WTC11 (cell line): ENCODE results near the gene WAC. TPM values are rescaled to one million over a fixed set of nuclear protein-coding genes. Genes with fewer than 3 reads are reported as not detected.

Experiments used
- ATAC-seq: fragments of 200-7000 bp; cut with Tn5 transposase; 2 replicates; pipeline ENCODE4 v1.10.0; 2021; ENCODE audit warnings: mild to moderate bottlenecking, moderate library complexity
- CTCF ChIA-PET: fragments of 300-600 bp; sonication (Branson Sonifier 250); formaldehyde crosslinking; loops from one replicate; lab custom pipeline; 2021; ENCODE audit warnings: antibody characterized with exemption; lab: Charles Lee
- POLR2A ChIA-PET: fragments of 350-600 bp; sonication (Branson Sonifier 250); formaldehyde crosslinking; loops from one replicate; lab custom pipeline; 2021; ENCODE audit warnings: antibody characterized with exemption; lab: Charles Lee
- DNase-seq: peaks from one replicate; pipeline ENCODE4 v3.0.0; 2021; ENCODE audit warnings: low spot score
- H3K27ac Mint-ChIP-seq: 2 replicates; pipeline ENCODE4 v1.8.0; 2021; ENCODE audit warnings: mixed read lengths
- H3K27me3 Mint-ChIP-seq: 2 replicates; pipeline ENCODE4 v1.8.0; 2021; ENCODE audit warnings: low read depth, mild to moderate bottlenecking, moderate library complexity, mixed read lengths
- H3K36me3 Mint-ChIP-seq: 2 replicates; pipeline ENCODE4 v1.8.0; 2021; ENCODE audit warnings: mixed read lengths
- H3K4me1 Mint-ChIP-seq: 2 replicates; pipeline ENCODE4 v1.8.0; 2022; ENCODE audit warnings: mixed read lengths
- H3K4me3 Mint-ChIP-seq: 2 replicates; pipeline ENCODE4 v1.8.0; 2021; ENCODE audit warnings: mild to moderate bottlenecking, moderate library complexity, mixed read lengths
- H3K9me3 Mint-ChIP-seq: 2 replicates; pipeline ENCODE4 v1.8.0; 2021; ENCODE audit warnings: mixed read lengths
- AFF4 ChIP-seq: sonication (generic); formaldehyde crosslinking; IDR thresholded peaks from 2 replicates; pipeline ENCODE4 v1.8.1; 2023; ENCODE audit warnings: mild to moderate bottlenecking, missing genetic modification reagents, borderline replicate concordance
- EMX1 ChIP-seq: fragments of 250-450 bp; sonication (Bioruptor Pico); IDR thresholded peaks from 2 replicates; pipeline ENCODE4 v1.8.0; 2021; ENCODE audit warnings: mild to moderate bottlenecking
- ERG ChIP-seq: fragments of 250-450 bp; sonication (Bioruptor Pico); IDR thresholded peaks from 2 replicates; pipeline ENCODE4 v1.8.0; 2021; ENCODE audit warnings: mild to moderate bottlenecking
- JUN ChIP-seq: sonication (generic); formaldehyde crosslinking; IDR thresholded peaks from 2 replicates; pipeline ENCODE4 v1.8.0; 2023; ENCODE audit warnings: mild to moderate bottlenecking, missing genetic modification reagents
- TEAD1 ChIP-seq: sonication (generic); formaldehyde crosslinking; IDR thresholded peaks from 2 replicates; pipeline ENCODE4 v1.8.0; 2022; ENCODE audit warnings: mild to moderate bottlenecking, missing genetic modification reagents
- USF2 ChIP-seq: sonication (generic); formaldehyde crosslinking; IDR thresholded peaks from 2 replicates; pipeline ENCODE4 v1.8.1; 2023; ENCODE audit warnings: mild to moderate bottlenecking, missing genetic modification reagents, moderate library complexity
- ZNF138 ChIP-seq: sonication (generic); formaldehyde crosslinking; conservative IDR thresholded peaks from 2 replicates; pipeline ENCODE4 v1.8.1; 2022; ENCODE audit warnings: mild to moderate bottlenecking, moderate library complexity, missing genetic modification reagents
- ZNF219 ChIP-seq: sonication (generic); formaldehyde crosslinking; IDR thresholded peaks from 2 replicates; pipeline ENCODE4 v1.8.0; 2023; ENCODE audit warnings: missing genetic modification reagents, mild to moderate bottlenecking, borderline replicate concordance
- ZNF416 ChIP-seq: fragments of 250-450 bp; sonication (Bioruptor Pico); IDR thresholded peaks from 2 replicates; pipeline ENCODE4 v1.9.0; 2021; ENCODE audit warnings: mild to moderate bottlenecking, inconsistent platforms
- ZNF423 ChIP-seq: fragments of 250-450 bp; sonication (Bioruptor Pico); IDR thresholded peaks from 2 replicates; pipeline ENCODE4 v2.1.2; 2022; ENCODE audit warnings: mild to moderate bottlenecking, moderate library complexity
- total RNA-seq: library from RNA; stranded (reverse); gene quantifications from 3 replicates; pipeline ENCODE4 v1.2.3, GENCODE V29; 2021
- TF ChIP-seq, protein P1 (sequence below): fragments of 250-450 bp; sonication (Bioruptor Pico); conservative IDR thresholded peaks from 2 replicates; pipeline ENCODE4 v1.9.0; 2021; ENCODE audit warnings: mild to moderate bottlenecking
- TF ChIP-seq, protein P2 (sequence below): sonication (generic); formaldehyde crosslinking; IDR thresholded peaks from 2 replicates; pipeline ENCODE4 v1.8.1; 2022; ENCODE audit warnings: missing genetic modification reagents, borderline replicate concordance
- TF ChIP-seq, protein P3 (sequence below): sonication (generic); formaldehyde crosslinking; IDR thresholded peaks from 2 replicates; pipeline ENCODE4 v1.8.0; 2023; ENCODE audit warnings: mild to moderate bottlenecking, missing genetic modification reagents
- TF ChIP-seq, protein P4 (sequence below): sonication (generic); formaldehyde crosslinking; IDR thresholded peaks from 2 replicates; pipeline ENCODE4 v1.8.1; 2023; ENCODE audit warnings: mild to moderate bottlenecking, missing genetic modification reagents

Gene WAC
- total RNA-seq, 1 experiment from 2014 or later, result 108 TPM

GRCh38 chr10:28627102-28627501 lies 94.2 kb downstream of the WAC start:
- no peak overlapping the region for H3K27ac Mint-ChIP-seq
- no peaks in the 10 kb centered on the region for H3K36me3 Mint-ChIP-seq
- H3K27me3 Mint-ChIP-seq, result no peaks in the 10 kb centered on the region; the same call in 1 of the 2 replicates
- no peak overlapping the region for H3K4me3 Mint-ChIP-seq
- H3K9me3 Mint-ChIP-seq, result no peaks in the 10 kb centered on the region
- DNase-seq (no peak), ATAC-seq (no peak)
- POLR2A ChIA-PET, result interaction anchor here (1.2 kb wide), 1 partner anchor 14 kb away, joined by 3 read pairs; no protein-coding TSS in a partner anchor
- 0 out of 2 replicates have a peak, but pooled peaks cover 8% of the 10 kb centered on the region for H3K4me1 Mint-ChIP-seq
- CTCF ChIA-PET, result interaction anchor here (2.3 to 2.4 kb wide), 2 partner anchors 365 to 677 kb away, joined by 5 to 11 read pairs; no protein-coding TSS in a partner anchor
- TF ChIP-seq, protein P1, sequence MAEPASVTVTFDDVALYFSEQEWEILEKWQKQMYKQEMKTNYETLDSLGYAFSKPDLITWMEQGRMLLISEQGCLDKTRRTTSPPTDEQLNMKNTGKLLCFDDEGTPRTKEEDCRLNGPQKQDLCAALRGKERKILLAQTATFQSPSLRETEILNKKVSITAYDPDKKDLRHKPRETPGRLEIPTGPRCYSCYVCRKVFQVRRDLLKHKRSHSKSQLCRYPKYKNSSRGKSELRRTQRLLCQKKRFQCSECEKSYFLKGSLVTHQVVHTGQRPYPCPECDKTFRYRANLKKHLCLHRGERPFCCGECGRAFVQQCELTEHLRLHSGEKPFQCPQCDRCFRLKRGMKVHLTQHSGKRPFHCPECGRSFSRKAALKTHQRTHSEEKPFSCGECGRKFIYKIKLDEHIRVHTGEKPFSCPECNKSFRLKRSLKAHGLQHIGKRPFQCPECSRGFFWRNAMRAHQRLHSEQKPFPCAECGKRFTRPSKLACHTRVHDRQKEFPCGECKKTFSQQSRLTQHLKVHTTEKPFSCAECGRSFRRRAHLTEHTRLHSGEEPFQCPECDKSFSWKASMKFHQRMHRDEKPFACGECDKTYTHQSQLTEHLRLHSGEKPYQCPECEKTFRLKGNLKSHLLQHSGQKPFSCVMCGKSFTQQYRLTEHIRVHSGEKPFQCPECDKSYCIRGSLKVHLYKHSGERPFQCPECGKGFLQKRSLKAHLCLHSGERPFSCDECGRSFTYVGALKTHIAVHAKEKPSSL (CRISPR knock-in tag), result no peak
- TF ChIP-seq AFF4 (no peak), ZNF138 (no peak), ZNF416 (CRISPR knock-in tag) (no peak), ZNF423 (CRISPR knock-in tag) (no peak), ERG (no peak), ZNF219 (no peak), TEAD1 (CRISPR knock-in tag) (no peak), USF2 (CRISPR knock-in tag) (no peak), EMX1 (no peak), JUN (CRISPR knock-in tag) (no peak)
- TF ChIP-seq, protein P2, sequence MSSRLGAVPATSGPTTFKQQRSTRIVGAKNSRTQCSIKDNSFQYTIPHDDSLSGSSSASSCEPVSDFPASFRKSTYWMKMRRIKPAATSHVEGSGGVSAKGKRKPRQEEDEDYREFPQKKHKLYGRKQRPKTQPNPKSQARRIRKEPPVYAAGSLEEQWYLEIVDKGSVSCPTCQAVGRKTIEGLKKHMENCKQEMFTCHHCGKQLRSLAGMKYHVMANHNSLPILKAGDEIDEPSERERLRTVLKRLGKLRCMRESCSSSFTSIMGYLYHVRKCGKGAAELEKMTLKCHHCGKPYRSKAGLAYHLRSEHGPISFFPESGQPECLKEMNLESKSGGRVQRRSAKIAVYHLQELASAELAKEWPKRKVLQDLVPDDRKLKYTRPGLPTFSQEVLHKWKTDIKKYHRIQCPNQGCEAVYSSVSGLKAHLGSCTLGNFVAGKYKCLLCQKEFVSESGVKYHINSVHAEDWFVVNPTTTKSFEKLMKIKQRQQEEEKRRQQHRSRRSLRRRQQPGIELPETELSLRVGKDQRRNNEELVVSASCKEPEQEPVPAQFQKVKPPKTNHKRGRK (CRISPR knock-in tag), result no peak
- TF ChIP-seq, protein P3, sequence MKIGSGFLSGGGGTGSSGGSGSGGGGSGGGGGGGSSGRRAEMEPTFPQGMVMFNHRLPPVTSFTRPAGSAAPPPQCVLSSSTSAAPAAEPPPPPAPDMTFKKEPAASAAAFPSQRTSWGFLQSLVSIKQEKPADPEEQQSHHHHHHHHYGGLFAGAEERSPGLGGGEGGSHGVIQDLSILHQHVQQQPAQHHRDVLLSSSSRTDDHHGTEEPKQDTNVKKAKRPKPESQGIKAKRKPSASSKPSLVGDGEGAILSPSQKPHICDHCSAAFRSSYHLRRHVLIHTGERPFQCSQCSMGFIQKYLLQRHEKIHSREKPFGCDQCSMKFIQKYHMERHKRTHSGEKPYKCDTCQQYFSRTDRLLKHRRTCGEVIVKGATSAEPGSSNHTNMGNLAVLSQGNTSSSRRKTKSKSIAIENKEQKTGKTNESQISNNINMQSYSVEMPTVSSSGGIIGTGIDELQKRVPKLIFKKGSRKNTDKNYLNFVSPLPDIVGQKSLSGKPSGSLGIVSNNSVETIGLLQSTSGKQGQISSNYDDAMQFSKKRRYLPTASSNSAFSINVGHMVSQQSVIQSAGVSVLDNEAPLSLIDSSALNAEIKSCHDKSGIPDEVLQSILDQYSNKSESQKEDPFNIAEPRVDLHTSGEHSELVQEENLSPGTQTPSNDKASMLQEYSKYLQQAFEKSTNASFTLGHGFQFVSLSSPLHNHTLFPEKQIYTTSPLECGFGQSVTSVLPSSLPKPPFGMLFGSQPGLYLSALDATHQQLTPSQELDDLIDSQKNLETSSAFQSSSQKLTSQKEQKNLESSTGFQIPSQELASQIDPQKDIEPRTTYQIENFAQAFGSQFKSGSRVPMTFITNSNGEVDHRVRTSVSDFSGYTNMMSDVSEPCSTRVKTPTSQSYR, result no peak
- TF ChIP-seq, protein P4, sequence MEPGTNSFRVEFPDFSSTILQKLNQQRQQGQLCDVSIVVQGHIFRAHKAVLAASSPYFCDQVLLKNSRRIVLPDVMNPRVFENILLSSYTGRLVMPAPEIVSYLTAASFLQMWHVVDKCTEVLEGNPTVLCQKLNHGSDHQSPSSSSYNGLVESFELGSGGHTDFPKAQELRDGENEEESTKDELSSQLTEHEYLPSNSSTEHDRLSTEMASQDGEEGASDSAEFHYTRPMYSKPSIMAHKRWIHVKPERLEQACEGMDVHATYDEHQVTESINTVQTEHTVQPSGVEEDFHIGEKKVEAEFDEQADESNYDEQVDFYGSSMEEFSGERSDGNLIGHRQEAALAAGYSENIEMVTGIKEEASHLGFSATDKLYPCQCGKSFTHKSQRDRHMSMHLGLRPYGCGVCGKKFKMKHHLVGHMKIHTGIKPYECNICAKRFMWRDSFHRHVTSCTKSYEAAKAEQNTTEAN (CRISPR knock-in tag), result no peak
